ENCODE measurements around the gene GDF11. TPM values are rescaled to one million over a fixed set of nuclear protein-coding genes. Genes with fewer than 3 reads are reported as not detected.

The GDF11 gene
- total RNA-seq, 1 experiment from 2014 or later: 2.8 TPM

DNA sequence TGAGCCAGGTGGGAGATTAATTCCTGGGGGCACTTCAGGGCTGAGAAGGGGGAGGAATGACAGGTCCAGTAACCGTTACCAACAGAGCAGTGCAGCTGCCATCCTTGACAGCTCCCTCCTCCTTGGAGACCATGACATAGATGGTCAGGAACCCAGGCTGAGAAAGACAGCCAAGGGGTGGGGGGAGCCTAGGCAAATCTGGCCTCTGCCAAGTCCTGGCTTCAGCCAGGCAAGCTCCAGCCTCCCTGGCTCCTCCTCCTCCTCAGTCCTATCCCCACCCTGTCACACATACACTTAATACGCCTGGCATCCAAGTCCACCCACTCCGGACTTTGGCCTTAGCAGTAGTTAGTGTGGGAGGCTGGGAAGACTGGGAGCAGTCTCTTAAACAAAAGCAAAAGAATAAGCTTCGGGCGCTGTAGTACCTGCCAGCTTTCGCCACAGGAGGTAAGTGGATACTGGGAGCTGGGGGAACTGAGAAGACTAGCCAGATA is 22.8 kb upstream of the GDF11 start, which contains the start of gene RDH5:
Gene RDH5 (plus strand): TSS at position 323 of the 494 bp plus-strand sequence. CDS start 792 bp downstream, outside the sequence.
- peak; percentile 95 for DNase-seq (ENCODE audit: low read depth)
- in situ Hi-C loops (cut with HindIII; ENCODE audit: low pct_unique_long_range_greater_than_20kb, low sequenced_read_pairs): no loop called here

DNA sequence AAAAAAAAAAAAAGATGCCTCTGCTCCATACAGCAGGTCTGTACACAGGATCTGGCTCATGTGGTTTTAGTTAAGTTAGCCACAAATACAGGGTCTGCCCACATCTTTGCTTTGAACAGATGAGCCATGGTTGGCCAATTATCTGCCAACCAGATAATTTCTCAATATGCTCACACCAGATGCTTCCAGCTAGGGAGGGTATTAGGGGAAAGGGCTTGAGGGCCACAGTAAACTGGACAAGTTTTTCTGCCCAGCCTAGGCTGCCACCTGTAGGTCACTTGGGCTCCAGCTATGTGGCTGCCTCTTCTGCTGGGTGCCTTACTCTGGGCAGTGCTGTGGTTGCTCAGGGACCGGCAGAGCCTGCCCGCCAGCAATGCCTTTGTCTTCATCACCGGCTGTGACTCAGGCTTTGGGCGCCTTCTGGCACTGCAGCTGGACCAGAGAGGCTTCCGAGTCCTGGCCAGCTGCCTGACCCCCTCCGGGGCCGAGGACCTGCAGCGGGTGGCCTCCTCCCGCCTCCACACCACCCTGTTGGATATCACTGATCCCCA is 22.0 kb upstream of the GDF11 start:
- in situ Hi-C loops (cut with HindIII; ENCODE audit: low pct_unique_long_range_greater_than_20kb, low sequenced_read_pairs): no loop called here
- peak; percentile 88 for DNase-seq (ENCODE audit: low read depth)

- in situ Hi-C loops (cut with HindIII; ENCODE audit: low pct_unique_long_range_greater_than_20kb, low sequenced_read_pairs): no loop called here
- no peak for DNase-seq (ENCODE audit: low read depth)
These were observed 21.2 kb upstream of the GDF11 start for GRCh38 chr12:55721601-55722213.

DNA sequence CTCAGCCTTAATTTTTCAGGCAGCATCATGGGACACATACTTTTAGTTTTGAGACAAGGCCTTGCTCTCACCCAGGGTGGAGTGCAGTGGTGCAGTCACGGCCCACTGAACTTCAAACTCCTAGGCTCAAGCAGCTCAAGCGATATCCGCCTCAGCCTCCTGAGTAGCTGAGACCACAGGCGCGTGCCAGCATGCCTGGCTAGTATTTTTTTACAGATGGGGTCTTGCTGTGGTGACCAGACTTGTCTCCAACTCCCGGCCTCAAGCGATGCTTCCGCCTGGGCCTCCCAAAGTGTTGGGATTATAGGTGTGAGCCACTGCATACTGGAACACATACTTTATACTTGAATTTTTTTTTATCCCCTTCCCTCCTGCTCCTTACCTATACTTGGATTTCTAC is 20.0 kb upstream of the GDF11 start:
- in situ Hi-C loops (cut with HindIII; ENCODE audit: low pct_unique_long_range_greater_than_20kb, low sequenced_read_pairs): no loop called here
- peak; percentile 43 for DNase-seq (ENCODE audit: low read depth)

DNA sequence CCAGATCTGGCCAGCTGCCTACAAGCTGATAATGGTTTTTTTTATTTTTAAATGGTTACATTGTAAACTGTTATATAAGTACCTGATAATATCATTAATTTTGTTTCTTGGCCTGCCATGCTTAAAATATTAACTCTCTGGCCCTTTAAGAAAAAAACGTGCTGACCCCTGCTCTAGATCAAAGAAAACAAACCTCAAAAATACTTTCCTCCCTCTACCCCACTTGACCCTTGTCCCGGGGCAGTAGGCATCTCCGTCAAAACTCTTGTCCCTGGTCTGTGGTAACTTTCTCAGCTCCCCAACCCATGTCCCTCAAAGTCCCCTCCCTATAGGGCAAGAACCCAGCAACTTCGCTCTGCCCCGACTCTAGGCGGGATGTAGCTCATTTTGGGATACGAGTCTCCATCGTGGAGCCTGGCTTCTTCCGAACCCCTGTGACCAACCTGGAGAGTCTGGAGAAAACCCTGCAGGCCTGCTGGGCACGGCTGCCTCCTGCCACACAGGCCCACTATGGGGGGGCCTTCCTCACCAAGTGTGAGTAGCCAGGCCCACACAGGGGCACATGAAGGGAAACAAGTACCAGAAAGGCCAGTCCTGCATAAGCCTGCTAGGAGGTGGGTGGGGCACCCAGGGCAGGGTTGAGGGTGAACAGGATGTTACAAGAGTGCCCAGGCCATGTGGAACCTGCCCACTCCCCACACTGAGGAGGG is 19.3 kb upstream of the GDF11 start:
- in situ Hi-C loops (cut with HindIII; ENCODE audit: low pct_unique_long_range_greater_than_20kb, low sequenced_read_pairs): no loop called here
- no peak for DNase-seq (ENCODE audit: low read depth)

- in situ Hi-C loops (cut with HindIII; ENCODE audit: low pct_unique_long_range_greater_than_20kb, low sequenced_read_pairs): no loop called here
- DNase-seq (ENCODE audit: low read depth): peak; percentile 62
These were observed 18.5 kb upstream of the GDF11 start for GRCh38 chr12:55724226-55724939.

DNA sequence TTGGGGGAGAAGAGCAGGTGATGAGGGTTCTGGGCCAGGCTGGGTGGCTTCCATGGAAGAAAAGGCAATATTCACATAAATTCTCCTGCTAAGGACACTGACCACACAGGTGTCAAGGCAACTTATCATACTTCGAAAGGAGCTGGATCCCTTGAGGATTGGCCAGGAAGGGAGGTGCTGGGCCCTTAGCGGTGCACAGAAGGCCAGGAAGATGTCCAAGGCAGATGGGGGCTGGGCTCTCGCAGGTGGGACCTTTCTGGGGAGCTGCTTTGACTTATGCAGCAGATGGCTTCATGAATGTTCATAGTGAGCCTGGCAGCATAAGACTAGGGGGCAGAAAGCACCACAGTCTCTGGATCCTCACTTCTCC is 18.0 kb upstream of the GDF11 start:
- in situ Hi-C loops (cut with HindIII; ENCODE audit: low pct_unique_long_range_greater_than_20kb, low sequenced_read_pairs): no loop called here
- no peak for DNase-seq (ENCODE audit: low read depth)

GRCh38 chr12:55725556-55725955 is 17.4 kb upstream of the GDF11 start:
- DNase-seq (ENCODE audit: low read depth): no peak
- in situ Hi-C loops (cut with HindIII; ENCODE audit: low pct_unique_long_range_greater_than_20kb, low sequenced_read_pairs): no loop called here

GRCh38 chr12:55726971-55727370 is 16.0 kb upstream of the GDF11 start:
- in situ Hi-C loops (cut with HindIII; ENCODE audit: low pct_unique_long_range_greater_than_20kb, low sequenced_read_pairs): no loop called here
- DNase-seq (ENCODE audit: low read depth): no peak

- peak; percentile 37 for DNase-seq (ENCODE audit: low read depth)
- in situ Hi-C loops (cut with HindIII; ENCODE audit: low pct_unique_long_range_greater_than_20kb, low sequenced_read_pairs): no loop called here
These were observed 15.2 kb upstream of the GDF11 start for GRCh38 chr12:55727643-55728185.

DNA sequence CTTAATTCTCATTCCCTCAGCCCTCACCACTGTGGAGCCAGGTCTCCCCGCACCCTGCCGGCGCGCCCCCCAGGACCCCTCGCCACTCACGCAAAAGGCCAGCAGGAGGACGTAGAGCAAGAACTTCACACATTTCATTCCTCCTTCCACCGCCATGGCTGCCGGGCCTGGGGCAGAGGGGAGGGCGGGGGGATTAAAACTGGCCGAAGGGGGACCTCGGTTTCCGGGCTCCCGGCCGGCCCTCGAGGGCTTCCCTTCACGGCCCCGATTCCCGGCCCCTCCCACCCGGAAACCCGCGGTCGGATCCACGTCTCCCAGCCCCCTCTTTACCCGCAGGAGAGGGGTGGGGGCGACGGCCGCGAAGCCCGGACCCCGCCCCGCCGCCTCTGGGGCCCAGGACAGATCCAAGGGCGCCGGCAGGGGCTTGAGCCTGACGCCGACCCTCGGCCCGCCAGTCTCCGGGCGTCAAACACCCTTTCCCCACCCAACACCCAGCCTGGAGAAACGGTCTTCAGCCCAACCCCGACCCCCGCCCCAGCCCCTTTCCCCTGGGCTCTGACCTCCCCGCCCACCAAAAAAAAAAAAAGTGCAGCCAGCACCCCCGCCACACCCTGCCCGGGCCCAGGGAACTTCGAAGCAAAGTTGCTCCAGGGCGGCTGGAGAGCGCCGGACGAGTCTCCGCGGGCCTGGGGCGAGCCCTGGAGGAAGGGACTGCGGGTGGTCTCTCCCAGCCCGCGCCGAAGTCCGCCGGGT is 14.6 kb upstream of the GDF11 start:
- DNase-seq (ENCODE audit: low read depth): peak; percentile 75
- in situ Hi-C loops (cut with HindIII; ENCODE audit: low pct_unique_long_range_greater_than_20kb, low sequenced_read_pairs): no loop called here

DNA sequence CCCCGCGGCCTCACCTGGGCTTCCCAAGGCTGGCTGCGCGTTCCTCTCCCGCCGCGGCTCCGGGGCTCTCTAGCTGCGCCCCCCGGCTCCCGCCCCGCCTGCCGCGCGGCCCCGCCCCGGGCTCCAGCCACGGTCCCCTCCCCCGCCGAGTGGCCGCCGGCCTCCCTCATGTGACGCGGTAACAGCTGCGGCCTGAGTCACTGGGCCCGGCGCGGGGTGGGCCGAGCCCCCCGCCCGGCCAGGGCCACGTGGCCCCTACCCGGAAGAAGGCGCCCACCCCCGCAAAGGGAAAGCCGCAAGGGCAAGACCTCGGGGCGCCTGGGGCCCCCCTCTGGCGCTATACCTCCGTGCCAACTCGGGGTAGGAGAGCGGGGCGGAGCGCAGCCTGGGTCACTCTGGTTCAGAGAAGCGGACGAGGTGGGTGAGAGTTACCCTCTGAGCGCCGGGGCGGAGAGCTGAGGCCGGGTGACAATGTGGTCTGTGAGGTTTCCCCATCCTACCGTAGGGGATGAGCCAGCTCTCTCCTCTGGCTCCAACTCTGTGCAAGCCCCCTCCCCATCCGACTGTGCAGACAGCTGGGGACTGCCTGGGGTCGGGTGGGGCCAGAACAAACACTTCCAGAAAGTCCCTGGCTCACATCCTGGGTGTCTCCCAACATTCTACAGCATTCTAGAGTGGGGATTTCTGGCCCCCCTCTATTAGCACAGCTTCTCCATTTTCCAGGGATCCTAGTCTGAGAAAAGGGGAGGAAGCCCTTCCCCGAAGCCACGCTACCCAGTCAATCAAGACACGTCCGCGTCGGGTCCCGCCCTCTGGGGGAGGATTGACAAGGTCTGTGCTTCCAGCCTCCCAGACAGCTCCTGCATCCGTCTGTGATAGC is 13.7 kb upstream of the GDF11 start, which contains the start of gene CD63:
Gene CD63 (minus strand): TSS at position 71 of the 880 bp plus-strand sequence. CDS start 668 bp downstream, outside the sequence.
- in situ Hi-C loops (cut with HindIII; ENCODE audit: low pct_unique_long_range_greater_than_20kb, low sequenced_read_pairs): no loop called here
- DNase-seq (ENCODE audit: low read depth): peak; percentile 95

GRCh38 chr12:55729819-55730818 is 12.8 kb upstream of the GDF11 start:
- in situ Hi-C loops (cut with HindIII; ENCODE audit: low pct_unique_long_range_greater_than_20kb, low sequenced_read_pairs): no loop called here
- peak; percentile 76 for DNase-seq (ENCODE audit: low read depth)

DNA sequence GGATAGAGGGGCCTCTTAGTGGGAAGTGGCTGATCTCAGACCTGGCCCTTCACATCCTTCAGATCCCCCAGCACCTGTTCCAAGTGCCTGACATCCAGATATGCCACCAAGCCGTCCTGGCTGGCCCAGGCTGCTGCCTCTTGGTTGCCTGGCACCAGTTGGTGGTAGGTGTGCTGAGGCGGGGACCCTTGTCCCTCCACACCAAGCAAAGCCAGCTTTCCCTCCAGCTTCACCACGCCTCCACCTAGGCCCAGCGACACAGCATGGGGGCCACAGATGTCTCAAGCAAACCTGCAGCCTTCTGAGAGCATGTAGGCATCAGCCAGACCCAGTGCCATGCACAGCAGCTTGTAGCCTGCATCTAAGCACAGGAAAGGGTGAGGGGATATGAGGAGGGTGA is 10.6 kb upstream of the GDF11 start:
- DNase-seq (ENCODE audit: low read depth): no peak
- in situ Hi-C loops (cut with HindIII; ENCODE audit: low pct_unique_long_range_greater_than_20kb, low sequenced_read_pairs): no loop called here

GRCh38 chr12:55733021-55733555 is 9.8 kb upstream of the GDF11 start:
- in situ Hi-C loops (cut with HindIII; ENCODE audit: low pct_unique_long_range_greater_than_20kb, low sequenced_read_pairs): no loop called here
- DNase-seq (ENCODE audit: low read depth): no peak

DNA sequence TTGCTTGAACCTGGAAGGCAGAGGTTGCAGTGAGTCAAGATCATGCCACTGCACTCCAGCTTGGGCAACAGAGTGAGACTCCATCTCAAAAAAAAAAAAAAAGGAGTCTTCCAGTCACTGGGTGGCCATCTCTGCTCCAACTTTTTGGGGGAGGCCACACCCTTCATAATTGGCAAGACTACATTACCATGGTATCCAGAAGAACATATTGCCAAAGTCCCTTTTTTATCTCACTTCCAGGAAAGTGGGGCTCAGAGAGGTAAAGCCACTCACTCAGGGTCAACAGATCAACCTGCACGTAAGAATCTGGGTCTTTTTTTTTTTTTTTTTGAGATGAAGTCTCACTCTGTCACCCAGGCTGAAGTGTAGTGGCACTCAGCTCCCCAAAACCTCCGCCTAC is 9.1 kb upstream of the GDF11 start:
- in situ Hi-C loops (cut with HindIII; ENCODE audit: low pct_unique_long_range_greater_than_20kb, low sequenced_read_pairs): no loop called here
- no peak for DNase-seq (ENCODE audit: low read depth)
